Ishikawa (cell line): ENCODE data around the gene MAP3K20.

Experiments used
- MAX ChIP-seq: IDR thresholded peaks from 2 replicates; pipeline ENCODE4 v1.6.1; 2012
- TEAD4 ChIP-seq: IDR thresholded peaks from 2 replicates; pipeline ENCODE4 v1.6.1; 2012

- TF ChIP-seq TEAD4 (no peak), MAX (no peak)
Measured at GRCh38 chr2:173278794-173279526, 203.3 kb downstream of the MAP3K20 start.
